Pancreas (tissue), 10 donors: ENCODE measurements around the gene PAX5. TPM values are rescaled to one million over a fixed set of nuclear protein-coding genes. Genes with fewer than 3 reads are reported as not detected.

Source experiments
- ATAC-seq, 4 donors: fragments of 200-7000 bp; cut with Tn5 transposase; one replicate each; pipeline versions ENCODE4 v1.8.0 to v1.9.1; 2020; ENCODE audit warnings: mild to moderate bottlenecking in 4 of 4, moderate library complexity in 4 of 4
- DNase-seq, 6 donors: peaks; one replicate each; pipeline ENCODE4 v3.0.0-alpha.2; 2020
- FAIRE-seq: peaks from 2 replicates; lab custom pipeline; 2012; peaks lifted over from hg19 to GRCh38; lab: Jason Lieb, UNC
- H3K27ac ChIP-seq, 4 donors: fragments of 200-600 bp; sonication (generic); 1 replicate in 3 of 4; 2 replicates in 1 of 4; pipeline versions ENCODE4 v1.5.0 to v1.8.0; 2020
- H3K27me3 ChIP-seq, 4 donors: fragments of 200-600 bp; one replicate each; pipeline ENCODE4 v1.8.0; 2021
- H3K36me3 ChIP-seq, 3 donors: fragments of 200-600 bp; sonication (generic) in 1 of 3; one replicate each; pipeline versions ENCODE4 v1.5.0 to v1.8.0; 2020 to 2021
- H3K4me1 ChIP-seq, 3 donors: fragments of 200-600 bp; one replicate each; pipeline ENCODE4 v1.8.0; 2021
- H3K4me3 ChIP-seq, 4 donors: fragments of 200-600 bp; sonication (generic) in 2 of 4; one replicate each; pipeline versions ENCODE4 v1.5.0 to v1.8.0; 2020 to 2021
- H3K9me3 ChIP-seq, 4 donors: fragments of 200-600 bp; one replicate each; pipeline ENCODE4 v1.8.0; 2021
- CTCF ChIP-seq, 4 donors: fragments of 200-600 bp; sonication (generic) in 3 of 4; IDR thresholded peaks; one replicate each; pipeline versions ENCODE4 v1.5.0 to v1.8.0; 2021; ENCODE audit warnings: antibody characterized with exemption in 4 of 4
- WGBS, 2 donors: extraction: QIAGEN DNeasy Blood & Tissue Kit; methylation state at CpG; one replicate each; pipeline ENCODE4 v1.1.7; 2013; 5-methylcytosine and 5-hydroxymethylcytosine counted together
- intact Hi-C, 3 donors: fragments of 100-400 bp; cut with DNase I; formaldehyde crosslinking; loops; one replicate each; pipeline versions ENCODE4 v1.11.1 to v1.14.2; 2022
- polyA plus RNA-seq, 2 donors: library from polyadenylated mRNA; stranded (reverse); fragments of 200-250 nt; gene quantifications; one replicate each; pipeline ENCODE4 v1.2.3, GENCODE V29; 2013
- total RNA-seq, 6 donors: library from RNA; stranded (reverse); fragmentation: NEBNext Ultra II Directional in 4 of 6; extraction: Animal tissue kit (Norgen Biotek cat#: 25700) in 4 of 6; gene quantifications; one replicate each; pipeline versions ENCODE4 v1.2.1 to v1.2.4, GENCODE V29; 2021 to 2023
- donor health status: healthy with polysubstance abuse.
- donor health status: DM: no; HTN: no; CAD: no; lungs with moderate emphysema.
- donor health status: DM: no; HTN: no; CAD: no.
- donor health status: control.
- donor health status: control.
- donor health status: Bipolar disorder and iron deficiency.
- donor health status: DM: yes; HTN: yes; CAD: no.
- donor health status: DM: no; HTN: no; CAD: no.
- donor health status: DM: no; HTN: no; CAD: no.
- donor health status: DM: yes; HTN: yes; CAD: no.

Gene PAX5
- total and polyA plus RNA-seq, 8 donors: under 0.01 to 0.35 (median 0.28) TPM; not detected in 1

GRCh38 chr9:36902080-36902716 lies 131.9 kb downstream of the PAX5 start:
- Histone ChIP-seq H3K27ac (no peak overlapping the region), H3K4me3 (no peak overlapping the region), H3K36me3 (no peaks in the 10 kb centered on the region), H3K9me3 (no peaks in the 10 kb centered on the region), H3K27me3 (no peaks in the 10 kb centered on the region), H3K4me1 (no peaks in the 10 kb centered on the region)
- ATAC-seq (no peak), FAIRE-seq (no peak), DNase-seq (no peak)
- TF ChIP-seq CTCF (IDR thresholded peaks at IDR 0.05): no peak
- WGBS, 2 donors: 83 to 84% methylated on average over 8 of the region's 8 CpGs
- intact Hi-C loops: no loop called here

- no peak for ATAC-seq
- Histone ChIP-seq H3K27me3 (no peaks in the 10 kb centered on the region), H3K36me3 (no peaks in the 10 kb centered on the region), H3K4me3 (no peak overlapping the region), H3K4me1 (no peaks in the 10 kb centered on the region), H3K27ac (no peak overlapping the region), H3K9me3 (no peaks in the 10 kb centered on the region)
- intact Hi-C loops: no loop called here
- WGBS, 2 donors: 77 to 83% methylated on average over 7 of the region's 7 CpGs
- DNase-seq: no peak
- no peak for FAIRE-seq
- TF ChIP-seq CTCF (IDR thresholded peaks at IDR 0.05): no peak
Measured at GRCh38 chr9:36901528-36901927, 132.5 kb downstream of the PAX5 start.

- Histone ChIP-seq H3K27ac (no peak overlapping the region), H3K4me3 (no peak overlapping the region), H3K27me3 (no peaks in the 10 kb centered on the region), H3K9me3 (no peaks in the 10 kb centered on the region), H3K4me1 (no peaks in the 10 kb centered on the region), H3K36me3 (no peaks in the 10 kb centered on the region)
- WGBS, 2 donors: 79 to 91% methylated on average over 6 of the region's 6 CpGs
- ATAC-seq: no peak
- intact Hi-C loops: no loop called here
- TF ChIP-seq CTCF (IDR thresholded peaks at IDR 0.05): no peak
- no peak for FAIRE-seq
- no peak for DNase-seq
Measured at GRCh38 chr9:36900856-36901220, 133.2 kb downstream of the PAX5 start.

GRCh38 chr9:36900136-36900855 lies 133.8 kb downstream of the PAX5 start:
- ATAC-seq (no peak), DNase-seq (no peak), FAIRE-seq (no peak)
- intact Hi-C loops: no loop called here
- 79 to 87% methylated on average over 18 of the region's 18 CpGs for WGBS, 2 donors
- Histone ChIP-seq H3K36me3 (no peaks in the 10 kb centered on the region), H3K9me3 (no peaks in the 10 kb centered on the region), H3K27me3 (no peaks in the 10 kb centered on the region), H3K4me1 (no peaks in the 10 kb centered on the region), H3K4me3 (no peak overlapping the region), H3K27ac (no peak overlapping the region)
- TF ChIP-seq CTCF (IDR thresholded peaks at IDR 0.05): no peak

GRCh38 chr9:36899406-36899805 lies 134.7 kb downstream of the PAX5 start:
- Histone ChIP-seq H3K9me3 (no peaks in the 10 kb centered on the region), H3K4me3 (no peak overlapping the region), H3K4me1 (no peaks in the 10 kb centered on the region), H3K27ac (no peak overlapping the region), H3K36me3 (no peaks in the 10 kb centered on the region), H3K27me3 (no peaks in the 10 kb centered on the region)
- FAIRE-seq (no peak), ATAC-seq (no peak), DNase-seq (no peak)
- TF ChIP-seq CTCF (IDR thresholded peaks at IDR 0.05): no peak
- intact Hi-C loops: no loop called here
- WGBS, 2 donors: 82 to 88% methylated on average over 4 of the region's 4 CpGs
